SK-N-MC (cell line): ENCODE results near the gene SLC35D2.
A peak's percentile ranks its signal among the peaks of the same experiment; 100 is the strongest.
"Not testable (repeated sequence)": the region's sequence is repeated elsewhere in the genome, so short reads cannot be mapped to it uniquely, and the experiment has no call there.

Experiments
- DNase-seq: peaks from one replicate; pipeline ENCODE4 v3.0.0-alpha.2; 2011; ENCODE audit warnings: low read depth, low spot score
- H3K27ac ChIP-seq: fragments of 200-600 bp; sonication (generic); 2 replicates; pipeline ENCODE4 v1.5.1; 2016; ENCODE audit warnings: mixed run types
- H3K36me3 ChIP-seq: fragments of 200-600 bp; sonication (generic); 2 replicates; pipeline ENCODE4 v1.6.1; 2017; ENCODE audit warnings: antibody characterized with exemption, low read length, mixed read lengths; ENCODE audit not compliant: insufficient read depth
- H3K4me3 ChIP-seq: fragments of 200-600 bp; sonication (generic); 2 replicates; pipeline ENCODE4 v1.5.1; 2016
- H3K9ac ChIP-seq: fragments of 200-600 bp; sonication (generic); 2 replicates; pipeline ENCODE4 v1.8.0; 2017; ENCODE audit warnings: mixed run types, mixed read lengths; ENCODE audit not compliant: insufficient read length
- H3K9me3 ChIP-seq: fragments of 200-600 bp; sonication (generic); 2 replicates; pipeline ENCODE4 v1.6.1; 2017; ENCODE audit warnings: low read depth, mild to moderate bottlenecking, antibody characterized with exemption, low read length, moderate library complexity, mixed read lengths
- EZH2 ChIP-seq: fragments of 200-600 bp; sonication (generic); IDR thresholded peaks from one replicate; pipeline ENCODE4 v1.6.1; 2017; ENCODE audit warnings: antibody characterized with exemption
- FOXP2 ChIP-seq: optimal IDR thresholded peaks from 2 replicates; pipeline ENCODE3; 2011; ENCODE audit warnings: mild to moderate bottlenecking, moderate library complexity; ENCODE audit not compliant: insufficient read depth; ENCODE audit errors: extremely low read length, control extremely low read depth
- POLR2AphosphoS5 ChIP-seq: IDR thresholded peaks from 2 replicates; pipeline ENCODE4 v1.6.1; 2012; ENCODE audit warnings: mild to moderate bottlenecking, low read depth, low read length, borderline replicate concordance

The SLC35D2 gene

DNA sequence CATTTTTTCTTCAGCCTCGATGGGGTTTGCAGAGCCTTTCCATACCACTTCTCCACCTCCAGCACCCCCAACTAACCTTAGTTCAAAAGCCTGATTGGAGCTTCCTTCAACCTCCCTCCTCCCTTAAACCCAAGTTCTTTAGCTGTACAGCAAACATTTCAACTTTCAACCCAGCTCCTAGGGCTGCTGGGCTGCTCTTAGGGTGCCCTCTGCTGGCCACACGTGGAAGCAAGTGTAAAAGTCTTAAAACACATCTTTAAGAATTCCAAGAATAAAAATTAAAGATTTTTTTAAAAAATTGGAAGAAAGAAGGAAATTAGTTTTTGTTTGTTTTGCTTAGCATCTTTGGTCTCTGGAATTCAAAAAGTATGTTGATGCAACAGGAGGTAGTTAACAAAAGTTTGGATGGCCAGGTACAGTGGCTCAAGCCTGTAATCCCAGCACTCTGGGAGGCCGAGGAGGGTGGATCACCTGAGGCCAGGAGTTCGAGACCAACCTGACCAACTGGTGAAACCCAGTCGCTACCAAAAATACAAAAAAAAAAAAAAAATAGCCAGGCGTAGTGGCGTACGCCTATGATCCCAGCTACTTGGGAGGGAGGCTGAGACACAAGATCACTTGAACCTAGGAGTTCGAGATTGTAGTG is 66.1 kb downstream of the SLC35D2 start:
- H3K9ac ChIP-seq, result no peak overlapping the region
- H3K9me3 ChIP-seq, result no peaks in the 10 kb centered on the region
- H3K36me3 ChIP-seq, result no peaks in the 10 kb centered on the region
- DNase-seq, result peak; percentile 42
- no peak overlapping the region for H3K27ac ChIP-seq
- no peak for TF ChIP-seq EZH2
- TF ChIP-seq POLR2AphosphoS5, result no peak
- no peak for TF ChIP-seq FOXP2
- no peak overlapping the region for H3K4me3 ChIP-seq

DNA sequence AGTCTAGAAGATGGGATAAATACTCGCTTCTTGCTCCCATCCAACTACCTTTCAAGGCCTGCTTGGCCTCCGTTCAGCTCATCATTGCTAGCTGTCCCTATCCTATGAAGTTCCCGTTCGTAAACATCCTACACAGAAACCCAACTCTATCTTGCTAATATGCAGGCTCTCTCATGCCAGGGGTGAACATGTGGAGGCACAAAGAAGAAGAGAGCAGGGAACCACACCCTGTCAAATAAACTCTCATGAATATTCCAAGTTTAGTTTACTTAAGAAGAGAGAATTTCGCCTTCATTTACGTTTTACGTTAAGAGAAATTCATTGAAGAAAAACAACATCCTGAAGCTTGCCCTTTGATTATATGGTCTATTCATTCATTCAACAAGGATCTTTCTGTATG is 73.7 kb downstream of the SLC35D2 start:
- DNase-seq, result no peak
- Histone ChIP-seq H3K4me3 (no peak overlapping the region), H3K36me3 (no peaks in the 10 kb centered on the region), H3K27ac (no peak overlapping the region), H3K9ac (no peak overlapping the region), H3K9me3 (no peaks in the 10 kb centered on the region)
- TF ChIP-seq FOXP2 (no peak), POLR2AphosphoS5 (no peak)

DNA sequence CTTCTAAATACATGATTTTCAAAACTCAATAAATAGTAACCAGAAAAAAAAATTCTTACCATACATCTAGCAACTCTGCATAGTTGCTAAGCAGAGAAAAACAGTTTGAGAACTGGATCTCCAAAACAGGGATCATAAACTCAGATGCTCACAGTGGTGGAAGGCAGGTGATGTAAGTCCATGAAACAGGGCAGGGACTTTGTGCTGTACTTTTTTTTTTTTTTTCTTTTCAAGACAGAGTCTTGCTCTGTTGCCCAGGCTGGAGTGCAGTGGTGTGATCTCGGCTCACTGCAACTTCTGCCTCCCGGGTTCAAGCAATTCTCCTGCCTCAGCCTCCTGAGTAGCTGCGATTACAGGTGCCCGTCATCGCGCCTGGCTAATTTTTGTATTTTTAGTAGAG is 76.6 kb downstream of the SLC35D2 start:
- not testable (repeated sequence) for H3K36me3 ChIP-seq, H3K27ac ChIP-seq, H3K9ac ChIP-seq, DNase-seq, H3K9me3 ChIP-seq, H3K4me3 ChIP-seq

DNA sequence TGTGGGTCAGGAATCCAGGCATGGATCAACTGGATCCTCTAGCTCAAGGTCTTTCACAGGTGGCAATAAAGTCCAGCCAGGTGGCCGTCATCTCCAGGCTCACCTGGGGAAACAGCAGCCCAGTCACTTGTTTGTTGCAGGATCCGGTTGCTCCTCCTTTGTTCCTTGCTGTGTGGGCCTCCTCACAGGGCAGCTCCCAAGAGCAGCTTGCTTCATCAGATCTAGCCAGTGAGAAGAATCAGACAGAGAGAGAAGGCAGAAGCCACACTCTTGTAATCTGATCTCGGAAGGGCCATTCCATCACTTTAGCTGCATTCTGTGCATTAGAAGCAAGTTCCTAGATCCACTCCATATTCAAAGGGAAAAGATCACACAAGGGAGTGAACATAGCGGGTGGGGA is 78.3 kb downstream of the SLC35D2 start:
- no peak for TF ChIP-seq FOXP2
- no peak overlapping the region for H3K9ac ChIP-seq
- no peaks in the 10 kb centered on the region for H3K36me3 ChIP-seq
- no peaks in the 10 kb centered on the region for H3K9me3 ChIP-seq
- no peak overlapping the region for H3K4me3 ChIP-seq
- DNase-seq, result no peak
- H3K27ac ChIP-seq, result no peak overlapping the region

DNA sequence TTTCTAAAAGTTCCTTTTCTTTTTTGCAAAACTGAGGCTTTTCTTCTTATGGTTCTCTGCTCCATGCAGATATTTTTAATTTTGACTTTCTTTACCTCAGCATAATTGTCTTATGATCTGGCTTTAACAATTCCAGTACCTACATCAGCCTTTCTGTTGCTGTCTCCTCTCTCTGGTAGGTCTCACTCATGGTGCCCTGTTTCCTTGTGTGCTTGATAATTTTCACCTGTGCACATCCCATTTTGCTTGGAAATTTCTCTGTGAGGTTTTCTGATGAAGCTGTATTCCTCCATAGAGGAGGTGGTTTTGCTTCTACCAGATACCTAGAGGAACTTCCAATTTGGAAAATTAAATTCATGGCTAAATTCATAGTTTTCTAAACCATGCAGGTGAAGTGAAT is 79.3 kb downstream of the SLC35D2 start:
- TF ChIP-seq FOXP2 (no peak), EZH2 (no peak), POLR2AphosphoS5 (no peak)
- H3K9ac ChIP-seq, result no peak overlapping the region
- no peaks in the 10 kb centered on the region for H3K36me3 ChIP-seq
- DNase-seq, result no peak
- H3K9me3 ChIP-seq, result no peaks in the 10 kb centered on the region
- H3K4me3 ChIP-seq, result no peak overlapping the region
- H3K27ac ChIP-seq, result no peak overlapping the region

DNA sequence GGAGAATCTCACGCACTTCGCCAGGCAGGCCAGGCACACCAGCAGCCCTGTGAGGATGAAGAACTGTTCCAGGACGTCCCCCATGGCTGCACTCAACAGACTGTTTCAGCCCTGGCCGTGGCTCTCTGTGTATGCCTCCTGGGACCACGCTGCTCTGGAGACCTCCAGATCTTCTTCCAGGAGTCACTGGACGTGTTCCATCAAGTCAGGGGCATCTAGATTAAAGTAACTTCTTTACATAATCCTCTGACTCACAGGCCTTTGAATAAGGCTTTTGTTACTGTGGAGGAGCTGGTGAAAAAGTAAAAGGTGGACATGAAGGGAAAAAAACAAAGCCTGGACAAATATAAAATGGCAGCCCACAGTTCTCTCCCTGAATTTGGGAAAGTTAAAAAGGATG is 81.5 kb downstream of the SLC35D2 start, which contains the start of gene HSD17B3:
HSD17B3 (minus strand) TSS at position 156 of the 400 bp plus-strand sequence; CDS start at position 84, 72 bp downstream.
- no peak for DNase-seq
- H3K27ac ChIP-seq, result no peak within 1 kb of the TSS
- no peaks in the 10 kb centered on the region for H3K36me3 ChIP-seq
- TF ChIP-seq EZH2 (no peak), FOXP2 (no peak), POLR2AphosphoS5 (no peak)
- no peak within 1 kb of the TSS for H3K9ac ChIP-seq
- H3K4me3 ChIP-seq, result no peak within 1 kb of the TSS
- H3K9me3 ChIP-seq, result no peaks in the 10 kb centered on the region

DNA sequence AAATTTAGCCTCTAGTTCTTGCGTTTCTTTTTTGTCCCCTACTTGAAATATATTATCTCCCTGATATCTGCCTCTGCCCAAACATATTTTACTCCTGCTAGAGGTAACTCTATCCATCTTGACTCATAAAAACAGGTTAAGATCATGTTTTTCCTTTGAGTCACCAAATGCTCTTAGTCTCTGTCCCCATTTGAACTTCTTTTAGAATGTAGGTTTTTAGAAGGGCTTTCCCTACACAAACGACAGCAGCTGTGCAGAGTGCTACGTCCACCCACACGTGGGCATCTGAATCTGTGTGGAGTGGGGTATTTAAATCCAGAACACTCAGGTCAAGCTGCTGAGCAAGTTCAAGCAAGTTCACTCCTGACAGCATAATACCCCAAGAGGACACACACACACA is 83.7 kb downstream of the SLC35D2 start:
- no peak for DNase-seq
- H3K9ac ChIP-seq, result no peak overlapping the region

DNA sequence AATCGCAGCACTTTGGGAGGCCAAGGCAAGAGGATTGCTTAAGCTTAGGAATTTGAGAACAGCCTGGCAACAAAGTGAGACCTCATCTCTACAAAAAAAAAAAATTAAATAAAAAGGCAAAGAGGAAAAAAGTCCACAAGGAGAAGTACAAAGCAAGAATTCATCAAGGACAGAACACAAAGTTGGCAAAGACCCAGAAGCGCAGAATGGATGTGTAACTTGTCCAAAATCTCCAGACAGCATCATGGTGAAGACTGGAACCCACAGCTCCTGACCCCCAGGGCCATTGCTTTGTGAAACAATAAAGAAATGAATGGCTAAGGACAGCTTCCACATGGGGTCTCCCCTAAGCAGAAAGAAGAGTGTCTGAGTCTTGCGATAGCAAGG is 89.4 kb downstream of the SLC35D2 start:
- no peaks in the 10 kb centered on the region for H3K36me3 ChIP-seq
- TF ChIP-seq POLR2AphosphoS5, result no peak
- TF ChIP-seq EZH2, result no peak
- no peak for TF ChIP-seq FOXP2
- H3K9ac ChIP-seq, result no peak overlapping the region
- H3K4me3 ChIP-seq, result no peak overlapping the region
- no peaks in the 10 kb centered on the region for H3K9me3 ChIP-seq
- DNase-seq, result no peak
- no peak overlapping the region for H3K27ac ChIP-seq

More for the DNA sequence above, 83.7 kb downstream of the SLC35D2 start:
- H3K4me3 ChIP-seq, result no peak overlapping the region
- no peaks in the 10 kb centered on the region for H3K36me3 ChIP-seq
- H3K9me3 ChIP-seq, result no peaks in the 10 kb centered on the region
- no peak overlapping the region for H3K27ac ChIP-seq
- TF ChIP-seq POLR2AphosphoS5 (no peak), FOXP2 (no peak), EZH2 (no peak)

DNA sequence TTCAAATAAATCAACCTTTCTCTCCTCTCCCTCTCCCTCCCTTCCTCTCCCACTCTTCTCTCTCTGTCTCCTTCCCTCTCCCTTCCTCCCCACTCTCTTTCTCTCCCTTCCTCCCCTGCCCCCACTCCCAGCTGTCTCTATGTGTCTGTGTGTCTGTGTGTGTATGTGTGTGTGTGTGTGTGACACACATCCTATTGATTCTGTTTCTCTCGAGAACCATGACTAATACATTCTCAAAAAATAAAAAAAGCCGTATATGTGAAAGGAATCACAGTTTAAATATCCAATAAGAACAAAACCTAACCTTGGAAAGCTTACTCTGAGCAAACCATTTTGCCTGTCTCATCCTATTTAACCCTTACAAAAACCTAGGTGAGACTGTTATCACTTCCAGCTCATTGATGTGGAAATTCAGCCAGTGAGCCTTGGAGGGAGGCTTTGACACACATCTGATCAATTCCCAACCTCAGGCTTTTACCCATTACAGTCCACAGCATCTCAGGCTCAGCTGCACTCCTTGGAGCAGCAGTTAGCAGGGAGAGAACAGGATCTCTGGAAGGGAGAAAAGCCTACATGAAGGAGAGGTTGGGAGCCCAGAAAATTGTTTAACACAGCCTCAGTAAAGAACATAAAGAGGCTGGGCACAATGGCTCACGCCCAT is 89.9 kb downstream of the SLC35D2 start:
- Histone ChIP-seq H3K36me3 (no peaks in the 10 kb centered on the region), H3K4me3 (no peak overlapping the region), H3K9me3 (no peaks in the 10 kb centered on the region), H3K9ac (no peak overlapping the region), H3K27ac (no peak overlapping the region)
- DNase-seq, result no peak
- TF ChIP-seq POLR2AphosphoS5, result no peak
- TF ChIP-seq EZH2, result no peak
- TF ChIP-seq FOXP2, result no peak
